Stimulated activated memory B cell treated with anti-CD40 and anti-IgM and Interleukin-4, amounts not matched to agents 10 μg/mL and 1 μg/mL and 100 μg/mL, for 72 hours (primary cell): ENCODE data around the gene TMEM223.
"Not testable (repeated sequence)": the region's sequence is repeated elsewhere in the genome, so short reads cannot be mapped to it uniquely, and the experiment has no call there.

Experiments
- ATAC-seq: fragments of 150-1000 bp; cut with Tn5 transposase; 2 replicates; pipeline ENCODE4 v1.10.0; 2021
- H3K27ac Mint-ChIP-seq: one replicate; pipeline ENCODE4 v1.8.0; 2022; ENCODE audit warnings: mild to moderate bottlenecking, mixed read lengths
- H3K27me3 Mint-ChIP-seq: one replicate; pipeline ENCODE4 v1.8.0; 2022; ENCODE audit warnings: mixed read lengths
- H3K36me3 Mint-ChIP-seq: one replicate; pipeline ENCODE4 v1.8.0; 2022; ENCODE audit warnings: mixed read lengths
- H3K4me1 Mint-ChIP-seq: one replicate; pipeline ENCODE4 v1.8.0; 2022; ENCODE audit warnings: mixed read lengths
- H3K4me3 Mint-ChIP-seq: one replicate; pipeline ENCODE4 v1.8.0; 2022; ENCODE audit warnings: mild to moderate bottlenecking, moderate library complexity, mixed read lengths
- H3K9me3 Mint-ChIP-seq: one replicate; pipeline ENCODE4 v1.8.0; 2022; ENCODE audit warnings: mixed read lengths

The TMEM223 gene

GRCh38 chr11:62778441-62778840 is 13.4 kb downstream of the TMEM223 start:
- no peak for ATAC-seq

GRCh38 chr11:62777389-62777788 is 14.4 kb downstream of the TMEM223 start:
- no peak for ATAC-seq
- Mint-ChIP-seq H3K36me3 (peaks cover 38% of the 10 kb centered on the region), H3K27me3 (no peaks in the 10 kb centered on the region), H3K27ac (peak overlapping the region; percentile 55), H3K4me1 (peaks cover 12% of the 10 kb centered on the region), H3K4me3 (no peak overlapping the region), H3K9me3 (no peaks in the 10 kb centered on the region)

More at GRCh38 chr11:62778441-62778840, 13.4 kb downstream of the TMEM223 start:
- Mint-ChIP-seq H3K4me3 (no peak overlapping the region), H3K9me3 (no peaks in the 10 kb centered on the region), H3K4me1 (peaks cover 10% of the 10 kb centered on the region), H3K27me3 (no peaks in the 10 kb centered on the region), H3K36me3 (peaks cover 45% of the 10 kb centered on the region), H3K27ac (no peak overlapping the region)

GRCh38 chr11:62775646-62776045 is 16.2 kb downstream of the TMEM223 start:
- no peak for ATAC-seq
- H3K27me3 Mint-ChIP-seq, result no peaks in the 10 kb centered on the region
- peaks cover 24% of the 10 kb centered on the region for H3K4me1 Mint-ChIP-seq
- H3K27ac Mint-ChIP-seq, result peak overlapping the region; percentile 32
- H3K9me3 Mint-ChIP-seq, result no peaks in the 10 kb centered on the region
- H3K36me3 Mint-ChIP-seq, result peaks cover 37% of the 10 kb centered on the region
- H3K4me3 Mint-ChIP-seq, result no peak overlapping the region

- no peaks in the 10 kb centered on the region for H3K27me3 Mint-ChIP-seq
- H3K9me3 Mint-ChIP-seq, result no peaks in the 10 kb centered on the region
- no peak overlapping the region for H3K27ac Mint-ChIP-seq
- ATAC-seq, result no peak
- H3K4me3 Mint-ChIP-seq, result no peak overlapping the region
- peaks cover 37% of the 10 kb centered on the region for H3K36me3 Mint-ChIP-seq
- H3K4me1 Mint-ChIP-seq, result peaks cover 36% of the 10 kb centered on the region
Measured at GRCh38 chr11:62774407-62774806, 17.4 kb downstream of the TMEM223 start.

- peak within 1 kb of the TSS; percentile 99 for H3K4me3 Mint-ChIP-seq
- peak; percentile 94 for ATAC-seq
- H3K4me1 Mint-ChIP-seq, result peaks cover 32% of the 10 kb centered on the region
- no peaks in the 10 kb centered on the region for H3K27me3 Mint-ChIP-seq
- peak within 1 kb of the TSS; percentile 99 for H3K27ac Mint-ChIP-seq
- no peaks in the 10 kb centered on the region for H3K9me3 Mint-ChIP-seq
- H3K36me3 Mint-ChIP-seq, result peaks cover 17% of the 10 kb centered on the region
Measured at GRCh38 chr11:62771144-62772021, 20.4 kb downstream of the TMEM223 start, which contains the start of gene TAF6L. TAF6L (plus strand) TSS chr11:62771396; CDS start chr11:62775784, 4,388 bp downstream.

- H3K36me3 Mint-ChIP-seq, result peaks cover 11% of the 10 kb centered on the region
- H3K27me3 Mint-ChIP-seq, result no peaks in the 10 kb centered on the region
- ATAC-seq, result peak; percentile 25
- H3K4me1 Mint-ChIP-seq, result peaks cover 32% of the 10 kb centered on the region
- peak overlapping the region; percentile 99 for H3K27ac Mint-ChIP-seq
- peak overlapping the region; percentile 99 for H3K4me3 Mint-ChIP-seq
- no peaks in the 10 kb centered on the region for H3K9me3 Mint-ChIP-seq
Measured at GRCh38 chr11:62770778-62771143, 21.0 kb downstream of the TMEM223 start.

- Mint-ChIP-seq H3K4me3 (peak overlapping the region; percentile 88), H3K4me1 (peaks cover 20% of the 10 kb centered on the region), H3K27ac (peak overlapping the region; percentile 91)
- not testable (repeated sequence) for H3K27me3 Mint-ChIP-seq, H3K9me3 Mint-ChIP-seq, H3K36me3 Mint-ChIP-seq, ATAC-seq
Measured at GRCh38 chr11:62760867-62761227, 31.0 kb downstream of the TMEM223 start.

GRCh38 chr11:62757846-62758788 is 33.7 kb downstream of the TMEM223 start:
- H3K36me3 Mint-ChIP-seq, result no peaks in the 10 kb centered on the region
- H3K27me3 Mint-ChIP-seq, result no peaks in the 10 kb centered on the region
- no peak overlapping the region for H3K27ac Mint-ChIP-seq
- no peak for ATAC-seq
- H3K4me3 Mint-ChIP-seq, result no peak overlapping the region
- H3K4me1 Mint-ChIP-seq, result peaks cover 25% of the 10 kb centered on the region
- H3K9me3 Mint-ChIP-seq, result no peaks in the 10 kb centered on the region

GRCh38 chr11:62755086-62755615 is 36.7 kb downstream of the TMEM223 start:
- H3K4me1 Mint-ChIP-seq, result peaks cover 18% of the 10 kb centered on the region
- H3K27ac Mint-ChIP-seq, result no peak overlapping the region
- no peaks in the 10 kb centered on the region for H3K27me3 Mint-ChIP-seq
- H3K4me3 Mint-ChIP-seq, result peak overlapping the region; percentile 40
- no peaks in the 10 kb centered on the region for H3K9me3 Mint-ChIP-seq
- no peaks in the 10 kb centered on the region for H3K36me3 Mint-ChIP-seq
- ATAC-seq, result no peak

GRCh38 chr11:62753736-62754603 is 37.8 kb downstream of the TMEM223 start, which contains the start of gene ZBTB3:
ZBTB3 (minus strand) TSS chr11:62754160; CDS start chr11:62753664, 496 bp downstream.
- peaks cover 23% of the 10 kb centered on the region for H3K4me1 Mint-ChIP-seq
- peak within 1 kb of the TSS; percentile 79 for H3K27ac Mint-ChIP-seq
- H3K27me3 Mint-ChIP-seq, result no peaks in the 10 kb centered on the region
- peaks cover 3% of the 10 kb centered on the region for H3K36me3 Mint-ChIP-seq
- no peaks in the 10 kb centered on the region for H3K9me3 Mint-ChIP-seq
- H3K4me3 Mint-ChIP-seq, result peak within 1 kb of the TSS; percentile 88
- peak; percentile 99 for ATAC-seq

- peaks cover 7% of the 10 kb centered on the region for H3K36me3 Mint-ChIP-seq
- peak overlapping the region; percentile 88 for H3K4me3 Mint-ChIP-seq
- H3K4me1 Mint-ChIP-seq, result peaks cover 28% of the 10 kb centered on the region
- H3K9me3 Mint-ChIP-seq, result no peaks in the 10 kb centered on the region
- H3K27ac Mint-ChIP-seq, result peak overlapping the region; percentile 79
- ATAC-seq, result no peak
- H3K27me3 Mint-ChIP-seq, result no peaks in the 10 kb centered on the region
Measured at GRCh38 chr11:62752994-62753735, 38.6 kb downstream of the TMEM223 start.

GRCh38 chr11:62752177-62752785 is 39.5 kb downstream of the TMEM223 start:
- H3K27ac Mint-ChIP-seq, result peak overlapping the region; percentile 79
- no peak for ATAC-seq

GRCh38 chr11:62749931-62750330 is 41.9 kb downstream of the TMEM223 start:
- H3K27me3 Mint-ChIP-seq, H3K4me3 Mint-ChIP-seq, H3K27ac Mint-ChIP-seq, H3K36me3 Mint-ChIP-seq, ATAC-seq, H3K9me3 Mint-ChIP-seq: not testable (repeated sequence)
- peaks cover 28% of the 10 kb centered on the region for H3K4me1 Mint-ChIP-seq

More at GRCh38 chr11:62752177-62752785, 39.5 kb downstream of the TMEM223 start:
- peaks cover 7% of the 10 kb centered on the region for H3K36me3 Mint-ChIP-seq
- no peaks in the 10 kb centered on the region for H3K27me3 Mint-ChIP-seq
- H3K4me3 Mint-ChIP-seq, result no peak overlapping the region
- H3K9me3 Mint-ChIP-seq, result no peaks in the 10 kb centered on the region
- peaks cover 28% of the 10 kb centered on the region for H3K4me1 Mint-ChIP-seq
